Kidney epithelial cell (primary cell): ENCODE measurements around the gene NOTCH1. TPM values are rescaled to one million over a fixed set of nuclear protein-coding genes. Genes with fewer than 3 reads are reported as not detected.

Source experiments
- DNase-seq: peaks from one replicate; pipeline ENCODE4 v3.0.0-alpha.2; 2010; ENCODE audit warnings: low read depth
- H3K27me3 ChIP-seq: 2 replicates; pipeline ENCODE4 v1.6.0; 2011; ENCODE audit warnings: low read length; ENCODE audit not compliant: control insufficient read depth, insufficient read depth
- H3K36me3 ChIP-seq: 2 replicates; pipeline ENCODE4 v1.5.1; 2011; ENCODE audit warnings: low read length; ENCODE audit not compliant: control insufficient read depth, insufficient read depth
- H3K4me3 ChIP-seq: 2 replicates; pipeline ENCODE4 v1.5.1; 2011; ENCODE audit warnings: low read depth, mild to moderate bottlenecking, control low read depth, low read length
- total RNA-seq: library from RNA; depleted of rRNA; stranded (reverse); fragments of >200 nt; gene quantifications from 2 replicates; pipeline ENCODE4 v1.2.3, GENCODE V29; 2015
- TF ChIP-seq, protein P1 (sequence below): IDR thresholded peaks from 2 replicates; pipeline ENCODE4 v1.5.1; 2011; ENCODE audit warnings: mild to moderate bottlenecking, moderate library complexity, low read length, control low read depth, inconsistent platforms; ENCODE audit not compliant: insufficient read depth, poor library complexity, severe bottlenecking

The NOTCH1 gene
- total RNA-seq, 1 donor from 2014 or later = 40.9 TPM

DNA sequence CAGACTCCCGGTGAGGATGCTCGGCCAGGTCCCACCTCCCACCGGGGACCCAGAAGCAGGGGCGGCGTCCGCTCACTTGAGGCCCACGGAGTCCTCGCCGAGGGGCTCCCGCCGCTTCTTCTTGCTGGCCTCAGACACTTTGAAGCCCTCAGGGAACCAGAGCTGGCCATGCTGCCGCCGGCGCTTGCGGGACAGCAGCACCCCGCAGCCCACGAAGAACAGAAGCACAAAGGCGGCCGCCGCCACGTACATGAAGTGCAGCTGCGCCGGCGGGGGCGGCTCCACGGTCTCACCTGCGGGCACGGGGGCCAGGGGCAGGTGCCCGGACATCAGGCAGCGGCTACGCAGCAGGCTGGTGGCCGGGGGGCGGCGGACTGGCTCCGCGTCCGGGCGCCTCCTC is 43.7 kb downstream of the NOTCH1 start:
- no peaks in the 10 kb centered on the region for H3K36me3 ChIP-seq
- DNase-seq = no peak
- H3K27me3 ChIP-seq = no peaks in the 10 kb centered on the region
- TF ChIP-seq, protein P1, sequence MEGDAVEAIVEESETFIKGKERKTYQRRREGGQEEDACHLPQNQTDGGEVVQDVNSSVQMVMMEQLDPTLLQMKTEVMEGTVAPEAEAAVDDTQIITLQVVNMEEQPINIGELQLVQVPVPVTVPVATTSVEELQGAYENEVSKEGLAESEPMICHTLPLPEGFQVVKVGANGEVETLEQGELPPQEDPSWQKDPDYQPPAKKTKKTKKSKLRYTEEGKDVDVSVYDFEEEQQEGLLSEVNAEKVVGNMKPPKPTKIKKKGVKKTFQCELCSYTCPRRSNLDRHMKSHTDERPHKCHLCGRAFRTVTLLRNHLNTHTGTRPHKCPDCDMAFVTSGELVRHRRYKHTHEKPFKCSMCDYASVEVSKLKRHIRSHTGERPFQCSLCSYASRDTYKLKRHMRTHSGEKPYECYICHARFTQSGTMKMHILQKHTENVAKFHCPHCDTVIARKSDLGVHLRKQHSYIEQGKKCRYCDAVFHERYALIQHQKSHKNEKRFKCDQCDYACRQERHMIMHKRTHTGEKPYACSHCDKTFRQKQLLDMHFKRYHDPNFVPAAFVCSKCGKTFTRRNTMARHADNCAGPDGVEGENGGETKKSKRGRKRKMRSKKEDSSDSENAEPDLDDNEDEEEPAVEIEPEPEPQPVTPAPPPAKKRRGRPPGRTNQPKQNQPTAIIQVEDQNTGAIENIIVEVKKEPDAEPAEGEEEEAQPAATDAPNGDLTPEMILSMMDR = no peak
- H3K4me3 ChIP-seq = no peak overlapping the region

DNA sequence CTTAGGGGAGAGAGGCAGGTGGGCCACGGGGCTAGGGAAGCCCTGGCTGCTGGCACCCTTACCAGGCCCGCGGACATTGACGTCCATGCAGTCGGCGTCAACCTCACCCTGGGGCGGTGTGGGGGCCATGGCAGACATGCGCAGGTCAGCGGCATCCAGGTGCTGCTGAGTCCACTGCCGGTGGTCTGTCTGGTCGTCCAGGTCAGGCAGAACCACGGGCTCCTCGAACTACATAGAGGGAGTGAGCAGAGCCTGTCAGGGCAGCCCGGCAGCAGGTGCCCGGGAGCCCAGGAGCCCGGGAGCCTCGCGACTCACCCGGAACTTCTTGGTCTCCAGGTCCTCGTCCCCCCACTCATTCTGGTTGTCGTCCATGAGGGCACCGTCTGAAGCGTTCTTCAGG is 44.2 kb downstream of the NOTCH1 start:
- no peak overlapping the region for H3K4me3 ChIP-seq
- H3K27me3 ChIP-seq = no peaks in the 10 kb centered on the region
- H3K36me3 ChIP-seq = no peaks in the 10 kb centered on the region
- TF ChIP-seq, protein P1 = no peak
- no peak for DNase-seq

DNA sequence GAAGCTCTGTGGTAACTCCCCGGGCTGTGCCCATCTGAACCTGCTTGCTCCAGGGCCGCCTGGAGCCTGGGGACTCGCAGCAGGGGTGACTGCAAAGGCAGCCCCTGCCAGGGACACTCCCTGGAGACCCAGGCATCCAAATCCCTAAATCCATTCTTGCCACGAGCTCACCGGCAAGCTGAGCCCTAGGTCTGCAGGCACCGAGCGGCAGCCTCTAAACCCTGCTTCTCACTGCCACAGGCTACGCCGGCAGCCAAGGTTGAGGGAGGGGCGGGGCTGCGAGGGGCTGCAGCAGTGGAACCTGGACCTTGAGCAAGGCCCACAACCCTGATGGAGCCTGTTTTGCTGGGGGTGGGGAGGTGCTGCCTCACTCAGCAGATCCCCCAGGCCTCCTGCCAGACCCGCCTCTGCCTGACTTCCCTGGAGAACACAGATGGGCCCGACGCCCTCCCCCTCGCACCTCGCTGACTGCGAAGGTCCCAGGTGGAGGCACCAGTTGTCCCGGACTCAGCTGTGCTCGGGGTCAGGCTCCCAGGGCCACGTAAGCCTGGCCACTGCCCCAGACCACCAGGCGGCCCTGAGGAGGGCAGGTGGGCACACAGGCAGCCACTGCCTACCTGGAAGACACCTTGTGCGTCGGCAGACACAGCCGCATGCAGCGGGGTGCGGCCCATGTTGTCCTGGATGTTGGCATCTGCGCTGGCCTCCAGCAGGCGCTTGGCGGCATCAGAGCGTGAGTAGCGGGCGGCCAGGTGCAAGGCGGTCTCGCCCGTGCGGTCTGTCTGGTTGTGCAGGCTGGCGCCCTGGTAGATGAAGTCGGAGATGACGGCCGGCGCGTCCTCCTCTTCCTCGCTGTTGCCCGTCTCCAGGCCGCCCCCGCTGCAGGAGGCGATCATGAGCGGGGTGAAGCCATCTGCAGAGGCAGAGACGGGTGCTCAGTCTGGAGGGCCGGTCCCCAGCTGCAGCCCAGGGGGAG is 45.6 kb downstream of the NOTCH1 start:
- Histone ChIP-seq H3K36me3 (no peaks in the 10 kb centered on the region), H3K27me3 (no peaks in the 10 kb centered on the region)
- TF ChIP-seq, protein P1 = no peak

DNA sequence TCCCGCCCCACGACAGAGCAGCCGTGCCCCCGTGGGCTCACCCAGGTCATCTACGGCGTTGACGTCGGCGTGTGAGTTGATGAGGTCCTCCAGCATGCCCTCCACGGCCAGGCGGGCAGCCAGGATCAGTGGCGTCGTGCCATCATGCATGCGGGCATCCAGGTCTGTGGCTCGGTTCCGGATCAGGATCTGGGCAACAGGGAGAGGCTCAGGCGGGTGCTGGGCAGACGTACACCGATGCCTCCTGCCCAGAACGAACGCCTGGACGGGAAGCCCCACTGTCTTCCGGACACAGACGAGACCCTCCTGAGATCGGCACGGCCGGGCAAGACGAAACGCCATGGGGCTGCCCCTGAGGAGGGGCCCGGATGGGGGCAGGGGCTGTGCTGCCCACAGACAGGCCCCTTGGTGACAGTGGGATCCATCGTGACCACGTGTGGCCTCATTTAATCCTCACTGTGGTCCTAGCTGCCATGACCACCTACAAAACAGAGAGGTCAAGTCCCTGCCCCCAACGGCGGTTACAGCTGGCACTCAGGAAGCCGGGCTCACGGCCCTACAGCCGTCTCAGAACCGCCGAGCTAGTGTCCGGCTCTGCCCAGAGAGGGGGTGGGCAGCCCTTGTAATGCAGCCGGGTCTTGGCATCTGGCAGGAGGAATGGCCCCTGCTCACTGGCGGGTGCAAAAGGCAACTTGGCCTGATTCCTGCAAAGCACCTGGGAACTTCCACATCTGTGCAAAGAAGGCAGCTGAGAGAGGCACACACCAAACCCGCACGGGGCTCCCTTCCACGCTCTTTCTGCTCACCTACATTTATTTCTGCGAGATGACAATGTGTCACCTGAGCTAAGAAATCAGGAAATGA is 46.5 kb downstream of the NOTCH1 start:
- DNase-seq = no peak
- TF ChIP-seq, protein P1 = no peak
- H3K27me3 ChIP-seq = no peaks in the 10 kb centered on the region
- H3K4me3 ChIP-seq = no peak overlapping the region
- H3K36me3 ChIP-seq = peaks cover 1% of the 10 kb centered on the region

More for the DNA sequence above, 45.6 kb downstream of the NOTCH1 start:
- DNase-seq = no peak
- H3K4me3 ChIP-seq = no peak overlapping the region

DNA sequence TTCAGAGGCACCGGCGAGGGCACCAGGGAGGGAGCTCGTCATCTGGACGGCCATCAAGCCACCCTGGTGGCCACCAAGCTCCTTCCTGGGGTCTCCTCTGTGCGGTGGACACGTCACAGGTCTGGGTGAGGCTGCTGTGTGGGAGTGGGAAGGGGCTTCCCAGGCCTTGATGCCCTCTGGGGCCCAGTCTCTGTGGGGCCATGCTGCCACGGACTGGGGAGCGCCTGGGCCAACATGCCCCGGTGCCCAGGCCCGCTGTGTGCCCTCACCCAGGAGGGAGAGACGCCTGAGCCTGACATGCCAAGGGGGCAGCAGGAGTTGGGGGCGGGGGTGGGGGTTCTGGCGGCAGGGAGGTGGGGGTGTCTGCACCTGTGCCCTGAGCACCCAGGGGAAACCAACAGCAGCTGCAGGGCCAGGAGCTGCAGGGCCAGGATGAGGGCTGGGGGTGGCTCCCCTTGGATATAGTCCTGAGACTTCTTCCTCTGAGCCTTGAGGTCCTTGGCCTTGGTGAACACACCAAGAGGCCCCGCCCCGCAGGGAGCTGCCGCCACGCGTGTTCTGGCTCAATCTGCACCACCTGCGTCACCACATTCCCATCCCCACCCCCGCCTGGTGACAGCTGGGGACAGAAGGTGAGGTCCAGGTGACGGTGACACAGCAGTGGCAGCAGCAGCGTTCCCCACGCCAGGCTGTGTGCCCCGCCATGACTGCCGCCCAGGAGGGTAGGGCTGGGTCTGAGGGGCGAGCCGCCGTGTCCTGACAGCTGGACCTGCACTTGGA is 47.7 kb downstream of the NOTCH1 start:
- TF ChIP-seq, protein P1 = no peak
- Histone ChIP-seq H3K27me3 (no peaks in the 10 kb centered on the region), H3K4me3 (no peak overlapping the region), H3K36me3 (peaks cover 1% of the 10 kb centered on the region)
- DNase-seq = no peak
